ENCODE results near the gene LRRC28.

LRRC28 gene

GRCh38 chr15:99411234-99411633, 160.0 kb downstream of the LRRC28 start:
- Histone ChIP-seq H4K12ac (ENCODE audit: low read depth, low read length) (no peak overlapping the region), H3K9me3 (ENCODE audit: insufficient read depth, low read depth, low read length) (no peaks in the 10 kb centered on the region), H3K27me3 (ENCODE audit: insufficient read depth, low read length) (no peaks in the 10 kb centered on the region), H3K79me1 (ENCODE audit: low read length) (no peaks in the 10 kb centered on the region), H3K4me2 (ENCODE audit: low read length) (no peak overlapping the region), H3K27ac (ENCODE audit: low read depth, low read length) (no peak overlapping the region), H2BK12ac (ENCODE audit: low read length) (no peak overlapping the region), H3K4me1 (ENCODE audit: control insufficient read depth in 1 of 2, insufficient read depth in 2 of 2, low read length in 2 of 2) (peaks cover 4 to 8% of the 10 kb centered on the region in 2 experiments), H3K9ac (ENCODE audit: low read length) (no peak overlapping the region), H3K18ac (ENCODE audit: low read length) (no peak overlapping the region), H3K14ac (ENCODE audit: low read length) (no peak overlapping the region), H3K36me3 (ENCODE audit: control insufficient read depth in 1 of 2, insufficient read depth in 2 of 2, low read length in 2 of 2) (no peaks in the 10 kb centered on the region), H4K8ac (ENCODE audit: low read depth, low read length) (no peak overlapping the region), H3K79me2 (ENCODE audit: control insufficient read depth, insufficient read depth, low read length, poor library complexity) (no peaks in the 10 kb centered on the region), H3K4ac (ENCODE audit: low read depth, low read length) (no peak overlapping the region), H2BK5ac (ENCODE audit: low read depth, low read length, poor library complexity) (no peak overlapping the region), H3K23ac (ENCODE audit: low read length) (no peak overlapping the region), H2BK120ac (ENCODE audit: insufficient read depth, low read length, poor library complexity) (no peak overlapping the region), H3K4me3 (ENCODE audit: low read depth, low read length) (no peak overlapping the region), H2AK5ac (ENCODE audit: low read length) (no peak overlapping the region), H2AFZ (ENCODE audit: insufficient read depth, low read length, poor library complexity) (no peak overlapping the region), H4K91ac (ENCODE audit: low read depth, low read length) (no peak overlapping the region)
- no peak for DNase-seq
- WGBS (ENCODE audit: extremely low coverage, insufficient coverage, insufficient read length), result no CpG with 5 or more reads among the region's 8 CpGs

GRCh38 chr15:99412082-99412481, 160.8 kb downstream of the LRRC28 start:
- H3K9me3 ChIP-seq (ENCODE audit: insufficient read depth, low read depth, low read length), result no peaks in the 10 kb centered on the region
- no peak overlapping the region for H2AK5ac ChIP-seq (ENCODE audit: low read length)
- no peak overlapping the region for H3K9ac ChIP-seq (ENCODE audit: low read length)
- H3K79me1 ChIP-seq (ENCODE audit: low read length), result no peaks in the 10 kb centered on the region
- no peak overlapping the region for H2BK5ac ChIP-seq (ENCODE audit: low read depth, low read length, poor library complexity)
- no peak overlapping the region for H2BK120ac ChIP-seq (ENCODE audit: insufficient read depth, low read length, poor library complexity)
- no peak overlapping the region for H3K14ac ChIP-seq (ENCODE audit: low read length)
- H3K79me2 ChIP-seq (ENCODE audit: control insufficient read depth, insufficient read depth, low read length, poor library complexity), result no peaks in the 10 kb centered on the region
- no peak overlapping the region for H2AFZ ChIP-seq (ENCODE audit: insufficient read depth, low read length, poor library complexity)
- H3K4me2 ChIP-seq (ENCODE audit: low read length), result no peak overlapping the region
- no CpG with 5 or more reads among the region's 6 CpGs for WGBS (ENCODE audit: extremely low coverage, insufficient coverage, insufficient read length)
- H3K27me3 ChIP-seq (ENCODE audit: insufficient read depth, low read length), result no peaks in the 10 kb centered on the region
- H3K27ac ChIP-seq (ENCODE audit: low read depth, low read length), result no peak overlapping the region
- H3K4ac ChIP-seq (ENCODE audit: low read depth, low read length), result no peak overlapping the region
- H3K4me3 ChIP-seq (ENCODE audit: low read depth, low read length), result no peak overlapping the region
- no peaks in the 10 kb centered on the region for H3K36me3 ChIP-seq (ENCODE audit: control insufficient read depth in 1 of 2, insufficient read depth in 2 of 2, low read length in 2 of 2)
- no peak overlapping the region for H3K23ac ChIP-seq (ENCODE audit: low read length)
- DNase-seq, result peak; percentile 87 to 88
- H3K4me1 ChIP-seq (ENCODE audit: control insufficient read depth in 1 of 2, insufficient read depth in 2 of 2, low read length in 2 of 2), result peaks cover 4 to 8% of the 10 kb centered on the region in 2 experiments
- no peak overlapping the region for H4K8ac ChIP-seq (ENCODE audit: low read depth, low read length)
- no peak overlapping the region for H4K91ac ChIP-seq (ENCODE audit: low read depth, low read length)
- no peak overlapping the region for H4K12ac ChIP-seq (ENCODE audit: low read depth, low read length)
- H2BK12ac ChIP-seq (ENCODE audit: low read length), result no peak overlapping the region
- no peak overlapping the region for H3K18ac ChIP-seq (ENCODE audit: low read length)

GRCh38 chr15:99412626-99413025, 161.3 kb downstream of the LRRC28 start:
- no CpG with 5 or more reads among the region's 8 CpGs for WGBS (ENCODE audit: extremely low coverage, insufficient coverage, insufficient read length)

DNA sequence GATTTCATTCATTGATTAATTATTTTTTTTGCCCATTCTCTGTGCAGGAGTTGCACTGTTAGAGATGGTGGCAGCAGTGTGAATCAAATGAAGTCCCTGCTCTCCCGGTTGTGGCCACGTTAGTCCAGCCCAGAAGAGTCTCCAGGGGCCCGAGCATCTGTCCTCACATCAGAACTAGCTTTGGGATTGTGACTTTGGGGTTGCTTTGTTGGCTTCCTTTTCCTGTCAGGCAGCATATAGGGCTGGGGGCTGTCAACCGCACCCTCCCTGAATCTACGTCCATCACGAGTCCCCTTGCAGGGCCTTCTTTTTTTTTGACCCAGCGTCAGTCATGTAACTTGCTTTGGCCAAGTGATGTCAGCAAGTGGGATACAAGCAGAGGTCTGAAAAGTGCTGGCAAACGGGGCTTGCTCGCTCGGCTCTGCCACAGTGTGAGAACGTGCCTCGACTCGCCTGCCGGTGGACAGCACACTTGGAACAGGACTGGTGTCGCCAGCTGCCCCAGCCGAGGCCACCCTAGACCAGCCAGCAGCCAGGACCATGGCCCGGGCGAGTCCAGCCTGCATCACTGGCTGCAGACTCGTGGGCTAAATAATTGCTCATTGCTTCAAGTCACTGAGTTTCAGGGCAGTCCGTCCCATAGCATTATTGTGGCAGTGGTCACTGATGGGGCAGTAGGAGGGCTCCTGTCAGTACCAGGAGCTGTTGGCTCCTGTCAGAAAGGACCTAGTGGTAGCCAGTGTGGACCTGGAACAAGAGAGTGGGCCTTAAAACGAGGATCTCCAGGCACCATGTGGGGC, 162.9 kb downstream of the LRRC28 start:
- H3K4me2 ChIP-seq (ENCODE audit: low read length), result no peak overlapping the region
- H3K4ac ChIP-seq (ENCODE audit: low read depth, low read length), result no peak overlapping the region
- no peak overlapping the region for H2AK5ac ChIP-seq (ENCODE audit: low read length)
- no peaks in the 10 kb centered on the region for H3K9me3 ChIP-seq (ENCODE audit: insufficient read depth, low read depth, low read length)
- no peak for DNase-seq
- H2BK5ac ChIP-seq (ENCODE audit: low read depth, low read length, poor library complexity), result no peak overlapping the region
- H3K14ac ChIP-seq (ENCODE audit: low read length), result no peak overlapping the region
- no peak overlapping the region for H3K27ac ChIP-seq (ENCODE audit: low read depth, low read length)
- no peaks in the 10 kb centered on the region for H3K79me1 ChIP-seq (ENCODE audit: low read length)
- H3K18ac ChIP-seq (ENCODE audit: low read length), result no peak overlapping the region
- H3K4me1 ChIP-seq (ENCODE audit: control insufficient read depth in 1 of 2, insufficient read depth in 2 of 2, low read length in 2 of 2), result peaks cover 4 to 8% of the 10 kb centered on the region in 2 experiments
- H4K12ac ChIP-seq (ENCODE audit: low read depth, low read length), result no peak overlapping the region
- H3K79me2 ChIP-seq (ENCODE audit: control insufficient read depth, insufficient read depth, low read length, poor library complexity), result no peaks in the 10 kb centered on the region
- H3K27me3 ChIP-seq (ENCODE audit: insufficient read depth, low read length), result no peaks in the 10 kb centered on the region
- H3K23ac ChIP-seq (ENCODE audit: low read length), result no peak overlapping the region
- H3K36me3 ChIP-seq (ENCODE audit: control insufficient read depth in 1 of 2, insufficient read depth in 2 of 2, low read length in 2 of 2), result no peaks in the 10 kb centered on the region
- no peak overlapping the region for H4K91ac ChIP-seq (ENCODE audit: low read depth, low read length)
- WGBS (ENCODE audit: extremely low coverage, insufficient coverage, insufficient read length), result no CpG with 5 or more reads among the region's 21 CpGs
- no peak overlapping the region for H2AFZ ChIP-seq (ENCODE audit: insufficient read depth, low read length, poor library complexity)
- H2BK120ac ChIP-seq (ENCODE audit: insufficient read depth, low read length, poor library complexity), result no peak overlapping the region
- H3K4me3 ChIP-seq (ENCODE audit: low read depth, low read length), result no peak overlapping the region
- H3K9ac ChIP-seq (ENCODE audit: low read length), result no peak overlapping the region
- H2BK12ac ChIP-seq (ENCODE audit: low read length), result peak overlapping the region; percentile 16
- no peak overlapping the region for H4K8ac ChIP-seq (ENCODE audit: low read depth, low read length)

More at GRCh38 chr15:99412626-99413025, 161.3 kb downstream of the LRRC28 start:
- Histone ChIP-seq H3K27me3 (ENCODE audit: insufficient read depth, low read length) (no peaks in the 10 kb centered on the region), H4K8ac (ENCODE audit: low read depth, low read length) (no peak overlapping the region), H3K79me2 (ENCODE audit: control insufficient read depth, insufficient read depth, low read length, poor library complexity) (no peaks in the 10 kb centered on the region), H3K14ac (ENCODE audit: low read length) (no peak overlapping the region), H3K36me3 (ENCODE audit: control insufficient read depth in 1 of 2, insufficient read depth in 2 of 2, low read length in 2 of 2) (no peaks in the 10 kb centered on the region), H3K9ac (ENCODE audit: low read length) (no peak overlapping the region), H2BK5ac (ENCODE audit: low read depth, low read length, poor library complexity) (no peak overlapping the region), H3K4me1 (ENCODE audit: control insufficient read depth in 1 of 2, insufficient read depth in 2 of 2, low read length in 2 of 2) (peaks cover 4 to 8% of the 10 kb centered on the region in 2 experiments), H3K4me2 (ENCODE audit: low read length) (no peak overlapping the region), H2AK5ac (ENCODE audit: low read length) (no peak overlapping the region), H2BK12ac (ENCODE audit: low read length) (no peak overlapping the region), H2AFZ (ENCODE audit: insufficient read depth, low read length, poor library complexity) (no peak overlapping the region), H3K27ac (ENCODE audit: low read depth, low read length) (no peak overlapping the region), H3K18ac (ENCODE audit: low read length) (no peak overlapping the region), H3K4ac (ENCODE audit: low read depth, low read length) (no peak overlapping the region), H3K4me3 (ENCODE audit: low read depth, low read length) (no peak overlapping the region), H4K91ac (ENCODE audit: low read depth, low read length) (no peak overlapping the region), H3K79me1 (ENCODE audit: low read length) (no peaks in the 10 kb centered on the region), H3K9me3 (ENCODE audit: insufficient read depth, low read depth, low read length) (no peaks in the 10 kb centered on the region), H4K12ac (ENCODE audit: low read depth, low read length) (no peak overlapping the region), H3K23ac (ENCODE audit: low read length) (no peak overlapping the region), H2BK120ac (ENCODE audit: insufficient read depth, low read length, poor library complexity) (no peak overlapping the region)
- no peak for DNase-seq

Measured in trophoblast cell (in vitro differentiated cells and primary cell).